ENCODE data around the gene VPS37D.
"Not testable (repeated sequence)": the region's sequence is repeated elsewhere in the genome, so short reads cannot be mapped to it uniquely, and the experiment has no call there.

The VPS37D gene

GRCh38 chr7:73717025-73717807, 49.6 kb downstream of the VPS37D start:
- Histone ChIP-seq H3K27me3 (ENCODE audit: control insufficient read depth, insufficient read depth, low read length) (peaks cover 13% of the 10 kb centered on the region), H3K36me3 (ENCODE audit: control insufficient read depth, insufficient read depth, low read length) (peaks cover 2% of the 10 kb centered on the region), H3K4me1 (ENCODE audit: control insufficient read depth, insufficient read depth, low read length) (no peaks in the 10 kb centered on the region), H3K9ac (ENCODE audit: low read depth, low read length) (no peak overlapping the region), H3K9me3 (ENCODE audit: control insufficient read depth, insufficient read depth, low read length) (no peaks in the 10 kb centered on the region), H3K4me3 (ENCODE audit: low read depth, low read length) (no peak overlapping the region)

GRCh38 chr7:73717991-73718405, 50.4 kb downstream of the VPS37D start:
- H3K36me3 ChIP-seq (ENCODE audit: control insufficient read depth, insufficient read depth, low read length), result peaks cover 2% of the 10 kb centered on the region
- no peaks in the 10 kb centered on the region for H3K9me3 ChIP-seq (ENCODE audit: control insufficient read depth, insufficient read depth, low read length)
- no peaks in the 10 kb centered on the region for H3K4me1 ChIP-seq (ENCODE audit: control insufficient read depth, insufficient read depth, low read length)
- H3K4me3 ChIP-seq (ENCODE audit: low read depth, low read length), result no peak overlapping the region
- no peak overlapping the region for H3K9ac ChIP-seq (ENCODE audit: low read depth, low read length)
- peaks cover 13% of the 10 kb centered on the region for H3K27me3 ChIP-seq (ENCODE audit: control insufficient read depth, insufficient read depth, low read length)

GRCh38 chr7:73718438-73718881, 50.8 kb downstream of the VPS37D start:
- H3K4me1 ChIP-seq (ENCODE audit: control insufficient read depth, insufficient read depth, low read length), result no peaks in the 10 kb centered on the region
- peaks cover 13% of the 10 kb centered on the region for H3K27me3 ChIP-seq (ENCODE audit: control insufficient read depth, insufficient read depth, low read length)
- H3K9me3 ChIP-seq (ENCODE audit: control insufficient read depth, insufficient read depth, low read length), result no peaks in the 10 kb centered on the region
- peaks cover 2% of the 10 kb centered on the region for H3K36me3 ChIP-seq (ENCODE audit: control insufficient read depth, insufficient read depth, low read length)
- no peak overlapping the region for H3K9ac ChIP-seq (ENCODE audit: low read depth, low read length)
- H3K4me3 ChIP-seq (ENCODE audit: low read depth, low read length), result peak overlapping the region; percentile 71

- H3K9me3 ChIP-seq (ENCODE audit: control insufficient read depth, insufficient read depth, low read length), result no peaks in the 10 kb centered on the region
- no peak within 1 kb of the TSS for H3K9ac ChIP-seq (ENCODE audit: low read depth, low read length)
- H3K36me3 ChIP-seq (ENCODE audit: control insufficient read depth, insufficient read depth, low read length), result peaks cover 2% of the 10 kb centered on the region
- peak within 1 kb of the TSS; percentile 71 for H3K4me3 ChIP-seq (ENCODE audit: low read depth, low read length)
- H3K27me3 ChIP-seq (ENCODE audit: control insufficient read depth, insufficient read depth, low read length), result peaks cover 13% of the 10 kb centered on the region
- no peaks in the 10 kb centered on the region for H3K4me1 ChIP-seq (ENCODE audit: control insufficient read depth, insufficient read depth, low read length)
Observed at GRCh38 chr7:73718905-73719805, 51.5 kb downstream of the VPS37D start, which contains the start of gene STX1A. TSS of gene STX1A (minus strand) at chr7:73719669. CDS start at chr7:73719631, 38 bp downstream.

GRCh38 chr7:73719806-73720169, 52.2 kb downstream of the VPS37D start:
- Histone ChIP-seq H3K4me3 (ENCODE audit: low read depth, low read length) (peak overlapping the region; percentile 55), H3K9ac (ENCODE audit: low read depth, low read length) (no peak overlapping the region), H3K4me1 (ENCODE audit: control insufficient read depth, insufficient read depth, low read length) (no peaks in the 10 kb centered on the region), H3K27me3 (ENCODE audit: control insufficient read depth, insufficient read depth, low read length) (peaks cover 13% of the 10 kb centered on the region), H3K9me3 (ENCODE audit: control insufficient read depth, insufficient read depth, low read length) (no peaks in the 10 kb centered on the region), H3K36me3 (ENCODE audit: control insufficient read depth, insufficient read depth, low read length) (peaks cover 2% of the 10 kb centered on the region)

GRCh38 chr7:73720443-73720842, 52.8 kb downstream of the VPS37D start:
- not testable (repeated sequence) for H3K36me3 ChIP-seq (ENCODE audit: control insufficient read depth, insufficient read depth, low read length); H3K4me1 ChIP-seq (ENCODE audit: control insufficient read depth, insufficient read depth, low read length); H3K4me3 ChIP-seq (ENCODE audit: low read depth, low read length); H3K9ac ChIP-seq (ENCODE audit: low read depth, low read length); H3K9me3 ChIP-seq (ENCODE audit: control insufficient read depth, insufficient read depth, low read length)
- H3K27me3 ChIP-seq (ENCODE audit: control insufficient read depth, insufficient read depth, low read length), result peaks cover 13% of the 10 kb centered on the region

GRCh38 chr7:73721377-73721817, 53.8 kb downstream of the VPS37D start:
- Histone ChIP-seq H3K27me3 (ENCODE audit: control insufficient read depth, insufficient read depth, low read length) (peaks cover 13% of the 10 kb centered on the region), H3K9me3 (ENCODE audit: control insufficient read depth, insufficient read depth, low read length) (no peaks in the 10 kb centered on the region), H3K4me3 (ENCODE audit: low read depth, low read length) (no peak overlapping the region), H3K9ac (ENCODE audit: low read depth, low read length) (no peak overlapping the region), H3K4me1 (ENCODE audit: control insufficient read depth, insufficient read depth, low read length) (no peaks in the 10 kb centered on the region), H3K36me3 (ENCODE audit: control insufficient read depth, insufficient read depth, low read length) (no peaks in the 10 kb centered on the region)
